ENCODE data around the gene NLGN4Y. TPM values are rescaled to one million over a fixed set of nuclear protein-coding genes. Genes with fewer than 3 reads are reported as not detected.

NLGN4Y gene
- total RNA-seq, 1 experiment from 2014 or later = not detected

- no peak for DNase-seq
- H3K9me3 ChIP-seq (ENCODE audit: control insufficient read depth, low read depth, low read length) = no peaks in the 10 kb centered on the region
- H3K9ac ChIP-seq (ENCODE audit: extremely low read depth, insufficient read length, low read length) = no peak overlapping the region
- no peak overlapping the region for H2BK120ac ChIP-seq (ENCODE audit: low read depth, low read length, poor library complexity, severe bottlenecking)
- no peak overlapping the region for H3K23ac ChIP-seq (ENCODE audit: insufficient read length, low read depth, low read length)
- no peaks in the 10 kb centered on the region for H3K79me2 ChIP-seq (ENCODE audit: insufficient read depth, low read length)
- no peak overlapping the region for H3K14ac ChIP-seq (ENCODE audit: insufficient read depth, low read length)
- H3K4ac ChIP-seq (ENCODE audit: low read depth, low read length) = no peak overlapping the region
- H4K5ac ChIP-seq (ENCODE audit: insufficient read length, low read depth, low read length) = no peak overlapping the region
- Mint-ChIP-seq H3K4me3 (no peak overlapping the region), H3K27me3 (ENCODE audit: low read depth) (no peaks in the 10 kb centered on the region), H3K27ac (no peak overlapping the region), H3K36me3 (ENCODE audit: insufficient read depth in 1 of 3, low read depth in 3 of 3) (no peaks in the 10 kb centered on the region), H3K9me3 (no peaks in the 10 kb centered on the region), H3K4me1 (no peaks in the 10 kb centered on the region)
- H2BK12ac ChIP-seq (ENCODE audit: insufficient read length, low read depth, low read length) = no peak overlapping the region
- H2AK5ac ChIP-seq (ENCODE audit: insufficient read length, low read length) = no peak overlapping the region
- no peak overlapping the region for H3K56ac ChIP-seq (ENCODE audit: insufficient read length, low read depth, low read length)
- no peak overlapping the region for H3K18ac ChIP-seq (ENCODE audit: insufficient read length, low read depth, low read length)
- no peak for TF ChIP-seq CTCF (conservative IDR thresholded peaks at IDR 0.05)
- H3K27ac ChIP-seq (ENCODE audit: insufficient read length, low read depth, low read length) = no peak overlapping the region
- H2BK5ac ChIP-seq (ENCODE audit: insufficient read length, low read length) = no peak overlapping the region
- H2AFZ ChIP-seq (ENCODE audit: low read length) = no peak overlapping the region
- no peak overlapping the region for H4K8ac ChIP-seq (replicated peaks; ENCODE audit: insufficient read length, low read depth, low read length)
- no peak overlapping the region for H2BK20ac ChIP-seq (ENCODE audit: low read depth, low read length, poor library complexity, severe bottlenecking)
- no peaks in the 10 kb centered on the region for H3K4me1 ChIP-seq (ENCODE audit: insufficient read depth, low read length)
- H3T11ph ChIP-seq (ENCODE audit: low read length) = no peak overlapping the region
- no CpG with 5 or more reads among the region's 1 CpG for WGBS (ENCODE audit: extremely low coverage, insufficient read length, low lambda C conversion rate)
- no peaks in the 10 kb centered on the region for H3K23me2 ChIP-seq (ENCODE audit: insufficient read length, low read depth, low read length, poor library complexity, severe bottlenecking)
- H3K79me1 ChIP-seq (ENCODE audit: insufficient read depth, low read depth, low read length, poor library complexity, severe bottlenecking) = no peaks in the 10 kb centered on the region
- H2BK15ac ChIP-seq (ENCODE audit: low read depth, low read length) = no peak overlapping the region
- H3K4me2 ChIP-seq (ENCODE audit: insufficient read depth, insufficient read length, low read length) = no peak overlapping the region
- no peak overlapping the region for H4K91ac ChIP-seq (ENCODE audit: insufficient read length, low read depth, low read length)
- H3K27me3 ChIP-seq (ENCODE audit: insufficient read depth, low read length) = no peaks in the 10 kb centered on the region
- H4K20me1 ChIP-seq (ENCODE audit: control insufficient read depth, insufficient read depth, insufficient read length) = no peaks in the 10 kb centered on the region
Measured at GRCh38 chrY:14762903-14763302, 238.6 kb downstream of the NLGN4Y start.

Measured in H9 (cell line).